Endothelial cell of umbilical vein (primary cell): Measurements from ENCODE around the gene C14orf119. TPM values are rescaled to one million over a fixed set of nuclear protein-coding genes. Genes with fewer than 3 reads are reported as not detected.

Experiments
- BruUV-seq: library from RNA; stranded (reverse); fragments of 400-500 nt; replicated peaks from 2 replicates; lab custom pipeline; 2021; lab: Mats Ljungman, UMichigan
- CTCF ChIA-PET: fragments of 300-600, 350-600 bp; sonication (Branson Sonifier 250); formaldehyde crosslinking; loops from one replicate; lab custom pipeline; 2021; ENCODE audit warnings: antibody characterized with exemption, inconsistent platforms; lab: Charles Lee
- POLR2A ChIA-PET: fragments of 300-600, 350-600 bp; sonication (Branson Sonifier 250); formaldehyde crosslinking; loops from one replicate; lab custom pipeline; 2021; ENCODE audit warnings: antibody characterized with exemption, inconsistent platforms; lab: Charles Lee
- DNase-seq: peaks from one replicate; pipeline ENCODE4 v3.0.0-alpha.2; 2011; ENCODE audit warnings: low read depth, low spot score
- FAIRE-seq: peaks from 2 replicates; lab custom pipeline; 2011; peaks lifted over from hg19 to GRCh38; lab: Jason Lieb, UNC
- H2AFZ ChIP-seq: 2 replicates; pipeline ENCODE4 v1.6.0; 2012; ENCODE audit warnings: low read depth, low read length, control low read depth, inconsistent platforms
- H3K27ac ChIP-seq: 2 replicates; pipeline ENCODE4 v1.5.1; 2011; ENCODE audit warnings: low read depth, mild to moderate bottlenecking, control low read depth, low read length, moderate library complexity; ENCODE audit not compliant: insufficient read depth
- H3K27me3 ChIP-seq, 2 experiments: 2 replicates each; pipeline versions ENCODE4 v1.6.0 to v1.6.1; 2011; ENCODE audit warnings: low read length in 2 of 2, mixed read lengths in 1 of 2; ENCODE audit not compliant: control insufficient read depth in 2 of 2, insufficient read depth in 2 of 2
- H3K36me3 ChIP-seq, 2 experiments: 2 replicates in 1 of 2; 3 replicates in 1 of 2; pipeline ENCODE4 v1.5.1; 2011; ENCODE audit warnings: low read length in 2 of 2, mild to moderate bottlenecking in 1 of 2, moderate library complexity in 1 of 2; ENCODE audit not compliant: control insufficient read depth in 2 of 2, insufficient read depth in 2 of 2; ENCODE audit errors: extremely low read depth in 1 of 2
- H3K4me1 ChIP-seq: 3 replicates; pipeline ENCODE4 v1.5.1; 2011; ENCODE audit warnings: mild to moderate bottlenecking, low read length; ENCODE audit not compliant: control insufficient read depth, insufficient read depth; ENCODE audit errors: extremely low read depth
- H3K4me2 ChIP-seq: 2 replicates; pipeline ENCODE4 v1.6.1; 2011; ENCODE audit warnings: low read length, control low read depth, mixed read lengths; ENCODE audit not compliant: insufficient read depth
- H3K4me3 ChIP-seq, 3 experiments: fragments of 200-600 bp in 1 of 3; sonication (generic), shearing (Covaris generic) in 1 of 3; replicated peaks in 1 of 3; 2 replicates each; pipeline ENCODE4 v1.5.1; 2011 to 2016; ENCODE audit warnings: control low read depth in 3 of 3, low read length in 3 of 3, mild to moderate bottlenecking in 2 of 3, inconsistent platforms in 1 of 3, low read depth in 1 of 3, moderate library complexity in 1 of 3; ENCODE audit not compliant: insufficient read depth in 1 of 3
- H3K79me2 ChIP-seq: 2 replicates; pipeline ENCODE4 v1.6.0; 2012; ENCODE audit warnings: low read length, inconsistent platforms; ENCODE audit not compliant: control insufficient read depth, insufficient read depth
- H3K9ac ChIP-seq: replicated peaks from 2 replicates; pipeline ENCODE3; 2011; ENCODE audit warnings: low read length, control low read depth; ENCODE audit not compliant: insufficient read depth; ENCODE audit errors: extremely low read depth
- H3K9me1 ChIP-seq: replicated peaks from 3 replicates; pipeline ENCODE4 v1.6.0; 2011; ENCODE audit warnings: mild to moderate bottlenecking, low read length; ENCODE audit not compliant: control insufficient read depth, insufficient read depth; ENCODE audit errors: extremely low read depth
- H3K9me3 ChIP-seq: replicated peaks from 2 replicates; pipeline ENCODE4 v1.5.1; 2012; ENCODE audit warnings: low read length, inconsistent platforms; ENCODE audit not compliant: control insufficient read depth, insufficient read depth
- H4K20me1 ChIP-seq: replicated peaks from 2 replicates; pipeline ENCODE3; 2011; ENCODE audit warnings: mild to moderate bottlenecking, low read length; ENCODE audit not compliant: control insufficient read depth, insufficient read depth; ENCODE audit errors: extremely low read depth
- EZH2 ChIP-seq: IDR thresholded peaks from 2 replicates; pipeline ENCODE4 v1.6.1; 2012; ENCODE audit warnings: borderline replicate concordance, low read depth, mild to moderate bottlenecking, moderate library complexity, low read length, inconsistent platforms; ENCODE audit not compliant: severe bottlenecking
- FOS ChIP-seq: IDR thresholded peaks from 2 replicates; pipeline ENCODE4 v1.6.1; 2011; ENCODE audit warnings: mild to moderate bottlenecking, low read length, moderate library complexity, borderline replicate concordance; ENCODE audit not compliant: insufficient read depth
- GATA2 ChIP-seq: IDR thresholded peaks from 2 replicates; pipeline ENCODE4 v1.7.0; 2011; ENCODE audit warnings: low read depth, mild to moderate bottlenecking, moderate library complexity, mixed read lengths, low read length; ENCODE audit not compliant: insufficient read length, insufficient read depth
- JUN ChIP-seq: IDR thresholded peaks from 2 replicates; pipeline ENCODE4 v1.6.1; 2011; ENCODE audit warnings: borderline replicate concordance, low read depth; ENCODE audit not compliant: insufficient read length, insufficient read depth
- MYC ChIP-seq: IDR thresholded peaks from one replicate; pipeline ENCODE4 v1.6.1; 2011; ENCODE audit warnings: mild to moderate bottlenecking, low read depth, low read length
- POLR2A ChIP-seq: IDR thresholded peaks from 2 replicates; pipeline ENCODE4 v1.6.1; 2012; ENCODE audit warnings: low read depth, mild to moderate bottlenecking, control low read depth, low read length
- POLR2AphosphoS5 ChIP-seq: IDR thresholded peaks from 2 replicates; pipeline ENCODE4 v1.6.1; 2012; ENCODE audit warnings: low read depth, mild to moderate bottlenecking, control low read depth, low read length, moderate library complexity; ENCODE audit not compliant: insufficient read depth
- dilution Hi-C: fragments of 300-500 bp; cut with MboI; formaldehyde crosslinking; loops from one replicate; pipeline ENCODE4 v1.15.0; 2019; ENCODE audit warnings: low sequenced_read_pairs; ENCODE audit not compliant: extremely low pct_ligation_motif_present
- intact Hi-C: fragments of 100-400 bp; cut with micrococcal nuclease; formaldehyde crosslinking; loops from one replicate; pipeline ENCODE4 v1.10.0; 2022
- polyA plus RNA-seq, 4 experiments: library from polyadenylated mRNA; depleted of rRNA in 3 of 4; stranded (reverse) in 3 of 4; unstranded in 1 of 4; fragments of >200 nt; gene quantifications; 2 replicates each; pipeline versions ENCODE4 v1.2.1 to v1.2.3, GENCODE V29; 2011 to 2012; ENCODE audit warnings: missing spikeins in 1 of 4
- total RNA-seq: library from RNA; stranded (reverse); gene quantifications from 2 replicates; pipeline ENCODE4 v1.2.3, GENCODE V29; 2021
- TF ChIP-seq, protein P1 (sequence below), 2 donors: IDR thresholded peaks; 1 replicate in 1 of 2; 2 replicates in 1 of 2; pipeline ENCODE4 v1.5.1; 2011; ENCODE audit warnings: low read length in 2 of 2, mild to moderate bottlenecking in 2 of 2, moderate library complexity in 2 of 2, control low read depth in 1 of 2, inconsistent platforms in 1 of 2, low read depth in 1 of 2; ENCODE audit not compliant: insufficient read depth in 1 of 2; ENCODE audit errors: extremely low read depth in 1 of 2
- TF ChIP-seq, protein P2 (sequence below): IDR thresholded peaks from 2 replicates; pipeline ENCODE4 v1.6.1; 2011; ENCODE audit not compliant: insufficient read depth, insufficient read length

Gene C14orf119
- total and polyA plus RNA-seq, 2 donors (not counting 3 experiments of a cell fraction or from before 2014, with no cell fraction given): 58.3 to 60.5 TPM

DNA sequence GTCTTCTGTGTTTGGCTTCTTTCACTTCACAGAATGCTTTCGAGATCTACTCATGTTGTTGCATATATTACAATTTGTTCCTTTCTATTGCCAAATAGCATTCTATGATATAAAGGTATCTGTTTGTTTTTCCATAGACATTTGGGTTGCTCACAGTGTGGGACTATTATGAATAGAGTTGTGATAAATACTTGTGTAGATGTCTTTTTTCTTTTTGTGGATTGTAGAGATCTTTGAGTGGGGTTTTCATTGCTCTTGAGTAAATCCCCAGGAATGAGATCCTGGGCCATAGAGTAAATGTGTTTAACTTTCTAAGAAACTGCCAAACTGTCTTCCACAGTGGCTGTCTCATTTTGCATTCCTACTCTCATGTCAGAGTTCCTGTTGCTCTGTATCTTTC, 48.6 kb downstream of the C14orf119 start:
- ChIA-PET POLR2A (no interaction called here), CTCF (interaction anchor here (6.4 kb wide), 1 partner anchor 23 kb away, joined by 43 read pairs; no protein-coding TSS in a partner anchor)
- dilution Hi-C loops (no loop called here), intact Hi-C loops (no loop called here)
- H3K9me1 ChIP-seq: no peaks in the 10 kb centered on the region
- H3K27ac ChIP-seq: no peak overlapping the region
- no peak overlapping the region for H3K9ac ChIP-seq
- H3K79me2 ChIP-seq: no peaks in the 10 kb centered on the region
- no peak overlapping the region for H2AFZ ChIP-seq
- TF ChIP-seq, protein P1, sequence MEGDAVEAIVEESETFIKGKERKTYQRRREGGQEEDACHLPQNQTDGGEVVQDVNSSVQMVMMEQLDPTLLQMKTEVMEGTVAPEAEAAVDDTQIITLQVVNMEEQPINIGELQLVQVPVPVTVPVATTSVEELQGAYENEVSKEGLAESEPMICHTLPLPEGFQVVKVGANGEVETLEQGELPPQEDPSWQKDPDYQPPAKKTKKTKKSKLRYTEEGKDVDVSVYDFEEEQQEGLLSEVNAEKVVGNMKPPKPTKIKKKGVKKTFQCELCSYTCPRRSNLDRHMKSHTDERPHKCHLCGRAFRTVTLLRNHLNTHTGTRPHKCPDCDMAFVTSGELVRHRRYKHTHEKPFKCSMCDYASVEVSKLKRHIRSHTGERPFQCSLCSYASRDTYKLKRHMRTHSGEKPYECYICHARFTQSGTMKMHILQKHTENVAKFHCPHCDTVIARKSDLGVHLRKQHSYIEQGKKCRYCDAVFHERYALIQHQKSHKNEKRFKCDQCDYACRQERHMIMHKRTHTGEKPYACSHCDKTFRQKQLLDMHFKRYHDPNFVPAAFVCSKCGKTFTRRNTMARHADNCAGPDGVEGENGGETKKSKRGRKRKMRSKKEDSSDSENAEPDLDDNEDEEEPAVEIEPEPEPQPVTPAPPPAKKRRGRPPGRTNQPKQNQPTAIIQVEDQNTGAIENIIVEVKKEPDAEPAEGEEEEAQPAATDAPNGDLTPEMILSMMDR (IDR thresholded peaks at IDR 0.05; ENCODE audit: extremely low read depth in 1 of 2, insufficient read depth in 1 of 2, low read depth in 1 of 2, low read length in 2 of 2): no peak
- TF ChIP-seq FOS (no peak), POLR2AphosphoS5 (no peak)
- no peak overlapping the region for H3K4me2 ChIP-seq
- H3K36me3 ChIP-seq: no peaks in the 10 kb centered on the region
- no peak for FAIRE-seq
- H3K4me1 ChIP-seq: no peaks in the 10 kb centered on the region
- no peaks in the 10 kb centered on the region for H3K9me3 ChIP-seq
- H3K4me3 ChIP-seq: no peak overlapping the region
- DNase-seq: no peak
- no TSS peak for BruUV-seq
- no peaks in the 10 kb centered on the region for H4K20me1 ChIP-seq
- no peaks in the 10 kb centered on the region for H3K27me3 ChIP-seq

DNA sequence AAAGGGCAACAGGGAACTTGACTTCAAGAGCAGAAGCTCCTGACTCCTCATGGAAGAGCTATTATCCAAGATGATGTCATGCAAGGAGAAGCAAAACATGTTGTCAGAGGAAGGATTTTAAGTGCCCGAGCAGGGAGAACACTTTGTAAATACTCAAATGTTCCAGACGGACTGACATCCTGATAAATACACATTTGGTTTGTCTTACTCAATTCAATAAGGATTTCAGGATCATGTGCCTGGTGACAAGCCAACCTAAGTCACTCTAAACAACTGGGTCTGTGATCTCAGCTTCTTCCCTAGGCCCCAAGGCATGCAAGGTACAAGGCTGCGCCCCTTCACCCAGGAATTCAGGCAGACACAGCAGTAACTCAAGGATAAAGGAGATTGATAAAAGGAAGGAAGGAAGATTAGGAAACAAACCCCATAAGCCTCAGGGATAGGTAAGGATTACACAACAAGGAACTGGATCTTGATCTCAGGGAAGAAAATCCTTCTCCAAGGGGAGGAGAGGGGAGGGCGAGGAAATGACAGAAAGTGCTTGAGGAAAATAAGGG, 50.6 kb downstream of the C14orf119 start:
- dilution Hi-C loops (no loop called here), intact Hi-C loops (no loop called here)
- no peak overlapping the region for H3K27ac ChIP-seq
- no peaks in the 10 kb centered on the region for H3K36me3 ChIP-seq
- TF ChIP-seq GATA2 (no peak), POLR2AphosphoS5 (no peak), JUN (no peak), MYC (no peak), EZH2 (no peak), POLR2A (no peak)
- TF ChIP-seq, protein P1 (IDR thresholded peaks at IDR 0.05; ENCODE audit: extremely low read depth in 1 of 2, insufficient read depth in 1 of 2, low read depth in 1 of 2, low read length in 2 of 2): no peak
- TF ChIP-seq, protein P2, sequence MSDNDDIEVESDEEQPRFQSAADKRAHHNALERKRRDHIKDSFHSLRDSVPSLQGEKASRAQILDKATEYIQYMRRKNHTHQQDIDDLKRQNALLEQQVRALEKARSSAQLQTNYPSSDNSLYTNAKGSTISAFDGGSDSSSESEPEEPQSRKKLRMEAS: no peak
- H4K20me1 ChIP-seq: no peaks in the 10 kb centered on the region
- H3K27me3 ChIP-seq: no peaks in the 10 kb centered on the region
- no peaks in the 10 kb centered on the region for H3K79me2 ChIP-seq
- no peaks in the 10 kb centered on the region for H3K9me3 ChIP-seq
- ChIA-PET CTCF (interaction anchor here (6.4 kb wide), 1 partner anchor 25 kb away, joined by 43 read pairs; no protein-coding TSS in a partner anchor), POLR2A (interaction anchor here (0.6 kb wide), 1 partner anchor 14 kb away, joined by 3 read pairs; no protein-coding TSS in a partner anchor)
- H3K9ac ChIP-seq: no peak overlapping the region
- no peaks in the 10 kb centered on the region for H3K9me1 ChIP-seq
- DNase-seq (no peak), FAIRE-seq (no peak)
- BruUV-seq: no TSS peak
- H3K4me2 ChIP-seq: no peak overlapping the region
- no peaks in the 10 kb centered on the region for H3K4me1 ChIP-seq
- no peak overlapping the region for H3K4me3 ChIP-seq
- H2AFZ ChIP-seq: no peak overlapping the region
